ENCODE data around the gene RLN2. TPM values are rescaled to one million over a fixed set of nuclear protein-coding genes. Genes with fewer than 3 reads are reported as not detected.

Gene RLN2
- total RNA-seq, 2 experiments from 2014 or later: 1.7 to 4.4 TPM

GRCh38 chr9:5292141-5292540 lies 12.4 kb downstream of the RLN2 start:
- Histone ChIP-seq H4K20me1 (ENCODE audit: insufficient read depth, low read length) (no peaks in the 10 kb centered on the region), H3K9me2 (ENCODE audit: insufficient read depth, low read length) (no peaks in the 10 kb centered on the region), H3K27ac (ENCODE audit: low read depth, low read length, poor library complexity, severe bottlenecking) (no peak overlapping the region), H3K4me3 (ENCODE audit: low read depth, low read length, poor library complexity, severe bottlenecking) (no peak overlapping the region), H3K4me2 (ENCODE audit: low read length) (no peak overlapping the region), H3K9me3 (ENCODE audit: low read length) (no peaks in the 10 kb centered on the region), H3K4me1 (ENCODE audit: insufficient read depth, low read length, poor library complexity, severe bottlenecking) (no peaks in the 10 kb centered on the region), H3K36me3 (ENCODE audit: insufficient read depth, low read length) (no peaks in the 10 kb centered on the region), H3K79me2 (ENCODE audit: insufficient read depth, low read depth, low read length) (no peaks in the 10 kb centered on the region), H2AFZ (ENCODE audit: low read length) (no peak overlapping the region)
- no peak for TF ChIP-seq EZH2phosphoT487 (IDR thresholded peaks at IDR 0.05; ENCODE audit: borderline replicate concordance, low read depth, low read length)
- no peak for TF ChIP-seq CTCF (conservative IDR thresholded peaks at IDR 0.05; ENCODE audit: low read length)
- ChIA-PET POLR2A (interaction anchor here (0.7 kb wide), 1 partner anchor 48 kb away, joined by 4 read pairs; no protein-coding TSS in a partner anchor), CTCF (ENCODE audit: unreplicated experiment) (no interaction called here)
- intact Hi-C loops (cut with micrococcal nuclease; ENCODE audit: unreplicated experiment): no loop called here
- no TSS peak for BruUV-seq (replicated peaks)
- DNase-seq (ENCODE audit: low spot score): no peak

DNA sequence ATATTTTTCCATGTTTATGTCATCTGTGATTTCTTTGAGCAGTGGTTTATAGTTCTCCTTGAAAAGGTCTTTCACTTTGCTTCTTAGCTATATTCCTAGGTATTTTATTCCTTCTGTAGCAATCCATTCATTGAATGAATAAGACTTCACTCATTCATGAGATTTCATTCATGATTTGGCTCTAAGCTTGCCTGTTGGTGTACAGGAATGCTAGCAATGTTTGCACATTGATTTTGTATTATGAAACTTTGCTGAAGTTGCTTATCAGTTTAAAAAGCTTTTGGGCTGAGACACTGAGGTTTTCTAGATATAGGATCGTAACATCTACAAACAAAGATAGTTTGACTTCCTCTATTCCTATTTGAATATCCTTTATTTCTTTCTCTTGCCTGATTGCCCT lies 15.9 kb downstream of the RLN2 start:
- Histone ChIP-seq H3K4me1 (ENCODE audit: insufficient read depth, low read length, poor library complexity, severe bottlenecking) (no peaks in the 10 kb centered on the region), H3K4me2 (ENCODE audit: low read length) (no peak overlapping the region), H3K27ac (ENCODE audit: low read depth, low read length, poor library complexity, severe bottlenecking) (no peak overlapping the region), H3K4me3 (ENCODE audit: low read depth, low read length, poor library complexity, severe bottlenecking) (no peak overlapping the region), H2AFZ (ENCODE audit: low read length) (no peak overlapping the region), H3K9me3 (ENCODE audit: low read length) (no peaks in the 10 kb centered on the region), H3K79me2 (ENCODE audit: insufficient read depth, low read depth, low read length) (no peaks in the 10 kb centered on the region), H4K20me1 (ENCODE audit: insufficient read depth, low read length) (no peaks in the 10 kb centered on the region), H3K36me3 (ENCODE audit: insufficient read depth, low read length) (no peaks in the 10 kb centered on the region), H3K9me2 (ENCODE audit: insufficient read depth, low read length) (no peaks in the 10 kb centered on the region)
- no peak for DNase-seq (ENCODE audit: low spot score)
- ChIA-PET POLR2A (interaction anchor here (0.6 kb wide), 1 partner anchor 33 kb away, joined by 3 read pairs; no protein-coding TSS in a partner anchor), CTCF (ENCODE audit: unreplicated experiment) (no interaction called here)
- intact Hi-C loops (cut with micrococcal nuclease; ENCODE audit: unreplicated experiment): no loop called here
- TF ChIP-seq CTCF (conservative IDR thresholded peaks at IDR 0.05; ENCODE audit: low read length) (no peak), EZH2phosphoT487 (IDR thresholded peaks at IDR 0.05; ENCODE audit: borderline replicate concordance, low read depth, low read length) (no peak)
- no TSS peak for BruUV-seq (replicated peaks)

GRCh38 chr9:5286262-5286661 lies 18.3 kb downstream of the RLN2 start:
- TF ChIP-seq EZH2phosphoT487 (IDR thresholded peaks at IDR 0.05; ENCODE audit: borderline replicate concordance, low read depth, low read length) (no peak), CTCF (conservative IDR thresholded peaks at IDR 0.05; ENCODE audit: low read length) (no peak)
- Histone ChIP-seq H3K4me3 (ENCODE audit: low read depth, low read length, poor library complexity, severe bottlenecking) (no peak overlapping the region), H3K9me2 (ENCODE audit: insufficient read depth, low read length) (no peaks in the 10 kb centered on the region), H3K9me3 (ENCODE audit: low read length) (no peaks in the 10 kb centered on the region), H3K27ac (ENCODE audit: low read depth, low read length, poor library complexity, severe bottlenecking) (no peak overlapping the region), H4K20me1 (ENCODE audit: insufficient read depth, low read length) (no peaks in the 10 kb centered on the region), H3K4me2 (ENCODE audit: low read length) (no peak overlapping the region), H2AFZ (ENCODE audit: low read length) (no peak overlapping the region), H3K79me2 (ENCODE audit: insufficient read depth, low read depth, low read length) (no peaks in the 10 kb centered on the region), H3K36me3 (ENCODE audit: insufficient read depth, low read length) (no peaks in the 10 kb centered on the region), H3K4me1 (ENCODE audit: insufficient read depth, low read length, poor library complexity, severe bottlenecking) (no peaks in the 10 kb centered on the region)
- CTCF ChIA-PET (ENCODE audit: unreplicated experiment): no interaction called here
- POLR2A ChIA-PET: no interaction called here
- no TSS peak for BruUV-seq (replicated peaks)
- intact Hi-C loops (cut with micrococcal nuclease; ENCODE audit: unreplicated experiment): no loop called here
- no peak for DNase-seq (ENCODE audit: low spot score)
